ENCODE data around the gene HS3ST4.

- no peak for TF ChIP-seq FOS (IDR thresholded peaks at IDR 0.05; ENCODE audit: borderline replicate concordance, extremely low read depth, insufficient read length)
- no peak for TF ChIP-seq JUND (IDR thresholded peaks at IDR 0.05; ENCODE audit: low read depth, low read length)
- TF ChIP-seq MAX (IDR thresholded peaks at IDR 0.05; ENCODE audit: low read depth, low read length): no peak
- TF ChIP-seq CTCF (IDR thresholded peaks at IDR 0.05 in 2 of 3, conservative IDR thresholded peaks at IDR 0.05 in 1 of 3; ENCODE audit: control insufficient read depth in 2 of 3, extremely low read depth in 1 of 3, insufficient read depth in 1 of 3, low read depth in 3 of 3, low read length in 3 of 3): no peak
- TF ChIP-seq ETV6 (conservative IDR thresholded peaks at IDR 0.05 in 1 of 2, IDR thresholded peaks at IDR 0.05 in 1 of 2; ENCODE audit: borderline replicate concordance in 1 of 2, low read depth in 1 of 2): no peak
- no peak for TF ChIP-seq ZNF274 (IDR thresholded peaks at IDR 0.05; ENCODE audit: insufficient read depth, insufficient read length)
- no peak for TF ChIP-seq TCF7 (IDR thresholded peaks at IDR 0.05; ENCODE audit: borderline replicate concordance)
- no peak for TF ChIP-seq POLR2A (IDR thresholded peaks at IDR 0.05; ENCODE audit: low read depth, low read length)
- no peak for TF ChIP-seq BRCA1 (IDR thresholded peaks at IDR 0.05; ENCODE audit: low read depth, low read length)
- no peak for TF ChIP-seq ATF3 (IDR thresholded peaks at IDR 0.05; ENCODE audit: borderline replicate concordance, extremely low read depth, low read depth, low read length)
- no peak for TF ChIP-seq ZSCAN29 (IDR thresholded peaks at IDR 0.05)
Observed at GRCh38 chr16:26129997-26130396, 438.2 kb downstream of the HS3ST4 start.

Data from GM12878 (cell line).